ENCODE measurements around the gene RNF25. TPM values are rescaled to one million over a fixed set of nuclear protein-coding genes. Genes with fewer than 3 reads are reported as not detected.

RNF25 gene
- total and polyA plus RNA-seq, 2 experiments from 2014 or later, result 18.3 to 22.2 TPM

DNA sequence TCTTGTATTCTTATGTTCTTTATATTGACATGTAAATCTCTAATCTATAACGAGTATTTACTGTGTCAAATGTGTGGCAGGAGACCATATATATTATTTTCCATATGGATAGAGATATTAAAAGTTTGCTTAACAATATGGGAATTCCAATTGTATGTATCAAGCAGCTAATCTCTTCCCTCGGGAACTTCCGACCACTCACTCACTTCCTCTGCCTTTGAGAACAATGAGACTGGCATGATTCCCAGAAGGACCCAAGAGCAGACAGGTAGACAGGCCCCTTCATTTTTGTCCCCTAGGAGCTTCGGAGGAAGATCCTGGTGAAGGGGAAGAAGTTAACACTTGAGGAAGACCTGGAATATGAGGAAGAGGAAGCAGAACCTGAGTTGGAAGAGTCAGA, 40.0 kb downstream of the RNF25 start (continued):
- TF ChIP-seq, protein P1, sequence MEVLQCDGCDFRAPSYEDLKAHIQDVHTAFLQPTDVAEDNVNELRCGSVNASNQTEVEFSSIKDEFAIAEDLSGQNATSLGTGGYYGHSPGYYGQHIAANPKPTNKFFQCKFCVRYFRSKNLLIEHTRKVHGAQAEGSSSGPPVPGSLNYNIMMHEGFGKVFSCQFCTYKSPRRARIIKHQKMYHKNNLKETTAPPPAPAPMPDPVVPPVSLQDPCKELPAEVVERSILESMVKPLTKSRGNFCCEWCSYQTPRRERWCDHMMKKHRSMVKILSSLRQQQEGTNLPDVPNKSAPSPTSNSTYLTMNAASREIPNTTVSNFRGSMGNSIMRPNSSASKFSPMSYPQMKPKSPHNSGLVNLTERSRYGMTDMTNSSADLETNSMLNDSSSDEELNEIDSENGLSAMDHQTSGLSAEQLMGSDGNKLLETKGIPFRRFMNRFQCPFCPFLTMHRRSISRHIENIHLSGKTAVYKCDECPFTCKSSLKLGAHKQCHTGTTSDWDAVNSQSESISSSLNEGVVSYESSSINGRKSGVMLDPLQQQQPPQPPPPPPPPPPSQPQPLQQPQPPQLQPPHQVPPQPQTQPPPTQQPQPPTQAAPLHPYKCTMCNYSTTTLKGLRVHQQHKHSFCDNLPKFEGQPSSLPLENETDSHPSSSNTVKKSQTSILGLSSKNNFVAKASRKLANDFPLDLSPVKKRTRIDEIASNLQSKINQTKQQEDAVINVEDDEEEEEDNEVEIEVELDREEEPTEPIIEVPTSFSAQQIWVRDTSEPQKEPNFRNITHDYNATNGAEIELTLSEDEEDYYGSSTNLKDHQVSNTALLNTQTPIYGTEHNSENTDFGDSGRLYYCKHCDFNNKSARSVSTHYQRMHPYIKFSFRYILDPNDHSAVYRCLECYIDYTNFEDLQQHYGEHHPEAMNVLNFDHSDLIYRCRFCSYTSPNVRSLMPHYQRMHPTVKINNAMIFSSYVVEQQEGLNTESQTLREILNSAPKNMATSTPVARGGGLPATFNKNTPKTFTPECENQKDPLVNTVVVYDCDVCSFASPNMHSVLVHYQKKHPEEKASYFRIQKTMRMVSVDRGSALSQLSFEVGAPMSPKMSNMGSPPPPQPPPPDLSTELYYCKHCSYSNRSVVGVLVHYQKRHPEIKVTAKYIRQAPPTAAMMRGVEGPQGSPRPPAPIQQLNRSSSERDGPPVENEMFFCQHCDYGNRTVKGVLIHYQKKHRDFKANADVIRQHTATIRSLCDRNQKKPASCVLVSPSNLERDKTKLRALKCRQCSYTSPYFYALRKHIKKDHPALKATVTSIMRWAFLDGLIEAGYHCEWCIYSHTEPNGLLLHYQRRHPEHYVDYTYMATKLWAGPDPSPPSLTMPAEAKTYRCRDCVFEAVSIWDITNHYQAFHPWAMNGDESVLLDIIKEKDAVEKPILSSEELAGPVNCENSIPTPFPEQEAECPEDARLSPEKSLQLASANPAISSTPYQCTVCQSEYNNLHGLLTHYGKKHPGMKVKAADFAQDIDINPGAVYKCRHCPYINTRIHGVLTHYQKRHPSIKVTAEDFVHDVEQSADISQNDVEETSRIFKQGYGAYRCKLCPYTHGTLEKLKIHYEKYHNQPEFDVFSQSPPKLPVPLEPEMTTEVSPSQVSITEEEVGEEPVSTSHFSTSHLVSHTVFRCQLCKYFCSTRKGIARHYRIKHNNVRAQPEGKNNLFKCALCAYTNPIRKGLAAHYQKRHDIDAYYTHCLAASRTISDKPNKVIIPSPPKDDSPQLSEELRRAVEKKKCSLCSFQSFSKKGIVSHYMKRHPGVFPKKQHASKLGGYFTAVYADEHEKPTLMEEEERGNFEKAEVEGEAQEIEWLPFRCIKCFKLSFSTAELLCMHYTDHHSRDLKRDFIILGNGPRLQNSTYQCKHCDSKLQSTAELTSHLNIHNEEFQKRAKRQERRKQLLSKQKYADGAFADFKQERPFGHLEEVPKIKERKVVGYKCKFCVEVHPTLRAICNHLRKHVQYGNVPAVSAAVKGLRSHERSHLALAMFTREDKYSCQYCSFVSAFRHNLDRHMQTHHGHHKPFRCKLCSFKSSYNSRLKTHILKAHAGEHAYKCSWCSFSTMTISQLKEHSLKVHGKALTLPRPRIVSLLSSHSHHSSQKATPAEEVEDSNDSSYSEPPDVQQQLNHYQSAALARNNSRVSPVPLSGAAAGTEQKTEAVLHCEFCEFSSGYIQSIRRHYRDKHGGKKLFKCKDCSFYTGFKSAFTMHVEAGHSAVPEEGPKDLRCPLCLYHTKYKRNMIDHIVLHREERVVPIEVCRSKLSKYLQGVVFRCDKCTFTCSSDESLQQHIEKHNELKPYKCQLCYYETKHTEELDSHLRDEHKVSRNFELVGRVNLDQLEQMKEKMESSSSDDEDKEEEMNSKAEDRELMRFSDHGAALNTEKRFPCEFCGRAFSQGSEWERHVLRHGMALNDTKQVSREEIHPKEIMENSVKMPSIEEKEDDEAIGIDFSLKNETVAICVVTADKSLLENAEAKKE (CRISPR knock-in tag; IDR thresholded peaks at IDR 0.05), result no peak
- TF ChIP-seq JUNB (IDR thresholded peaks at IDR 0.05; ENCODE audit: unreplicated experiment), result no peak
- TF ChIP-seq EZH2phosphoT487 (IDR thresholded peaks at IDR 0.05; ENCODE audit: unreplicated experiment), result no peak
- TF ChIP-seq REST (IDR thresholded peaks at IDR 0.05; ENCODE audit: unreplicated experiment), result no peak

DNA sequence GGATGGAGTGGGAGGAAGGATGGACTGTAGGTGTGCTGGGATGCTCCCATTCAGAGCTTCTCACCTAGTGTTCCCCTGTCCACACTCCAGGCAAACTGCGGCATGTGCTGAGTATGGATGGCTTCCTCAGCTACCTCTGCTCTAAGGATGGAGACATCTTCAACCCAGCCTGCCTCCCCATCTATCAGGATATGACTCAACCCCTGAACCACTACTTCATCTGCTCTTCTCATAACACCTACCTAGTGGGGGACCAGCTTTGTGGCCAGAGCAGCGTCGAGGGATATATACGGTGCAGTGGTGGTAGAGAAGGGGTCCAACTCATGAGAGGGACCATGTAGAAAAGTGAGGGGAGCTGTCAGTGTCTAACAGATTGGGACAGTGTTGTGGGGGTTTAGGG, 43.9 kb downstream of the RNF25 start:
- H3F3A ChIP-seq (replicated peaks; ENCODE audit: low read depth), result no peaks in the 10 kb centered on the region
- H3K4me1 ChIP-seq (ENCODE audit: insufficient read depth), result no peaks in the 10 kb centered on the region
- Mint-ChIP-seq H3K4me1 (peaks cover 2% of the 10 kb centered on the region; the same call in 1 of the 3 replicates), H3K27me3 (ENCODE audit: insufficient read depth, low read depth, poor library complexity) (peaks cover 8% of the 10 kb centered on the region), H3K27ac (no peak overlapping the region), H3K9me3 (no peaks in the 10 kb centered on the region), H3K4me3 (no peak overlapping the region), H3K36me3 (ENCODE audit: low read depth) (no peaks in the 10 kb centered on the region; the same call in 2 of the 3 replicates)
- no peaks in the 10 kb centered on the region; the same call in 1 of the 2 replicates for H3K9me2 ChIP-seq (ENCODE audit: insufficient read depth)
- no peak overlapping the region for H3K27ac ChIP-seq (ENCODE audit: low read depth)
- no peaks in the 10 kb centered on the region for H3K36me3 ChIP-seq (ENCODE audit: insufficient read depth)
- no peaks in the 10 kb centered on the region for H4K20me1 ChIP-seq (replicated peaks; ENCODE audit: insufficient read depth)
- no peaks in the 10 kb centered on the region for H3K79me2 ChIP-seq (replicated peaks; ENCODE audit: insufficient read depth)
- H3K4me2 ChIP-seq, result no peak overlapping the region
- no peak overlapping the region for H3K4me3 ChIP-seq
- no peaks in the 10 kb centered on the region for H3K27me3 ChIP-seq (ENCODE audit: insufficient read depth)
- no peak for DNase-seq (ENCODE audit: low spot score)
- no peak for ATAC-seq
- no peak overlapping the region for H2AFZ ChIP-seq
- no peak for TF ChIP-seq EZH2phosphoT487 (IDR thresholded peaks at IDR 0.05; ENCODE audit: unreplicated experiment)
- TF ChIP-seq CREB1 (CRISPR knock-in tag; IDR thresholded peaks at IDR 0.05; ENCODE audit: low read depth), result no peak
- TF ChIP-seq ZNF114 (CRISPR knock-in tag; IDR thresholded peaks at IDR 0.05), result no peak
- TF ChIP-seq JUNB (IDR thresholded peaks at IDR 0.05; ENCODE audit: unreplicated experiment), result no peak
- no peak for TF ChIP-seq EZH2 (IDR thresholded peaks at IDR 0.05; ENCODE audit: low read depth, unreplicated experiment)
- TF ChIP-seq ETS1 (IDR thresholded peaks at IDR 0.05), result no peak
- no peak for TF ChIP-seq POLR2AphosphoS5 (IDR thresholded peaks at IDR 0.05; ENCODE audit: low read depth)
- TF ChIP-seq ZNF331 (CRISPR knock-in tag; IDR thresholded peaks at IDR 0.05; ENCODE audit: low read depth), result no peak
- no peak for TF ChIP-seq STAT1 (IDR thresholded peaks at IDR 0.05; ENCODE audit: unreplicated experiment)

All from GM23338 (cell line).